ENCODE data around the gene MAP2K4. TPM values are rescaled to one million over a fixed set of nuclear protein-coding genes. Genes with fewer than 3 reads are reported as not detected.

MAP2K4 gene
- total RNA-seq, 1 donor from 2014 or later: 22.9 TPM

DNA sequence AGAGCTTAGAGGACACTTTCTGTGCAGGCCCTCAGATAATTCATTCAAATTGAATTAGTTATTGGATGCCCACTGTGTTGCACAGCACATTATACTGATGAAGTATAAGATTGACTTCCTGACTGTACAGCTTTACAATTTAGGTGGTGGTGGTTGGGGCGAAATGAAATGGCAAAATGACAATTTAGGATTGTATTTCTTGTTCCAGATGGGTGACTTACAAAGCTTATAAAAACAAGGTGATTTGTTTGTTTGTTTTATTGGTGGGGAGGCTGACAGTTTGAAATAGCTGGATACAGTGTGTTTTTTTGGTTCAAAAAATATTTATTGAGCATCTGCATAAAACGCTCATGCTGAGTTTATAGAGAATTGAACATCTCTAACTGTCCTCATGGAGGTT is 1.6 kb downstream of the MAP2K4 start:
- Mint-ChIP-seq H3K9me3 (ENCODE audit: unreplicated experiment) (no peaks in the 10 kb centered on the region), H3K27ac (ENCODE audit: unreplicated experiment) (no peak overlapping the region)

DNA sequence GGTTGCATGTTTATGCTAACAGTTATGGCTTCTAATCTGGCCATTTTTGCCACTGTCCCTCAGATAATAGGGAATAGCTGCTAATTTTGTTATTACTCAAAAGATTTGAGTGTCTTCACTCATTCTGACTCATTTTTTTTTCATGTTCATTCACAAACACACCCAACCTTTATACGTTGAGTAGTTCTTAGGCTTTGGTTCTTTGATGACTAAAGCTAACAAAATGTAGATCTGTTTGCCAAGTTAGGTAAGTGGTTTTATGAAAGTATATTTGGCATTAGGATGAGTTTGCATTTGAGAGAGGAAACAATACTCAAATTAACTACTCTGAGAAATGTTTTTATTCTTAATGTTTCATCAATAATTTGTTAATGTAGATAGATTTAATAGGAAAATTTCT is 3.6 kb downstream of the MAP2K4 start:
- Mint-ChIP-seq H3K36me3 (ENCODE audit: unreplicated experiment) (peaks cover 2% of the 10 kb centered on the region), H3K27me3 (ENCODE audit: unreplicated experiment) (peaks cover 2% of the 10 kb centered on the region), H3K9me3 (ENCODE audit: unreplicated experiment) (no peaks in the 10 kb centered on the region), H3K27ac (ENCODE audit: unreplicated experiment) (no peak overlapping the region), H3K4me3 (ENCODE audit: unreplicated experiment) (no peak overlapping the region), H3K4me1 (ENCODE audit: unreplicated experiment) (peaks cover 30% of the 10 kb centered on the region)
- TF ChIP-seq, protein P1, sequence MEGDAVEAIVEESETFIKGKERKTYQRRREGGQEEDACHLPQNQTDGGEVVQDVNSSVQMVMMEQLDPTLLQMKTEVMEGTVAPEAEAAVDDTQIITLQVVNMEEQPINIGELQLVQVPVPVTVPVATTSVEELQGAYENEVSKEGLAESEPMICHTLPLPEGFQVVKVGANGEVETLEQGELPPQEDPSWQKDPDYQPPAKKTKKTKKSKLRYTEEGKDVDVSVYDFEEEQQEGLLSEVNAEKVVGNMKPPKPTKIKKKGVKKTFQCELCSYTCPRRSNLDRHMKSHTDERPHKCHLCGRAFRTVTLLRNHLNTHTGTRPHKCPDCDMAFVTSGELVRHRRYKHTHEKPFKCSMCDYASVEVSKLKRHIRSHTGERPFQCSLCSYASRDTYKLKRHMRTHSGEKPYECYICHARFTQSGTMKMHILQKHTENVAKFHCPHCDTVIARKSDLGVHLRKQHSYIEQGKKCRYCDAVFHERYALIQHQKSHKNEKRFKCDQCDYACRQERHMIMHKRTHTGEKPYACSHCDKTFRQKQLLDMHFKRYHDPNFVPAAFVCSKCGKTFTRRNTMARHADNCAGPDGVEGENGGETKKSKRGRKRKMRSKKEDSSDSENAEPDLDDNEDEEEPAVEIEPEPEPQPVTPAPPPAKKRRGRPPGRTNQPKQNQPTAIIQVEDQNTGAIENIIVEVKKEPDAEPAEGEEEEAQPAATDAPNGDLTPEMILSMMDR (IDR thresholded peaks at IDR 0.05): no peak
- no peak for DNase-seq (ENCODE audit: extremely low spot score, unreplicated experiment)

More for the DNA sequence above, 1.6 kb downstream of the MAP2K4 start:
- no peak for DNase-seq (ENCODE audit: extremely low spot score, unreplicated experiment)
- peaks cover 29% of the 10 kb centered on the region for H3K4me1 Mint-ChIP-seq (ENCODE audit: unreplicated experiment)
- TF ChIP-seq, protein P1 (IDR thresholded peaks at IDR 0.05): no peak
- peaks cover 2% of the 10 kb centered on the region for H3K36me3 Mint-ChIP-seq (ENCODE audit: unreplicated experiment)
- H3K4me3 Mint-ChIP-seq (ENCODE audit: unreplicated experiment): peak overlapping the region; percentile 81
- H3K27me3 Mint-ChIP-seq (ENCODE audit: unreplicated experiment): peaks cover 2% of the 10 kb centered on the region

DNA sequence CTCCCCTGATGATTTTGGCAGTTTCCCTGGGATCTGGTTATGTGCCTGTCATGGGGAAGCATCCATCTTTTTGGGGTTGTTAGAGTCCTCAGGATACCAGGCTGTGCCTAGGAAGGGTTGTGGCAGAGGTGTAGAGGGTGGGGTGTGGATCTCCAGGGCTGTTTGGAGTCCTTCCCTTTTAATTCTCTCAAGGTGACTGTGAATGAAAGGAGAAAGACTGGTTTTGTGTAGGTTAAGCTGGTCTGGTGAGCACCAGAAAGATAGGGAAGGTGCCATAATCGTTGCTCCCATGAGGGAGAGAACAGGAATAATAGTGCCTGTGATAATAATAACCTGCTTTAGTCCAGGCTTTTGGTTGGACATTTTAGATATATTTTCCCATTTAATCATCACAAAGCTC is 7.0 kb downstream of the MAP2K4 start:
- Mint-ChIP-seq H3K27ac (ENCODE audit: unreplicated experiment) (no peak overlapping the region), H3K4me3 (ENCODE audit: unreplicated experiment) (no peak overlapping the region)

DNA sequence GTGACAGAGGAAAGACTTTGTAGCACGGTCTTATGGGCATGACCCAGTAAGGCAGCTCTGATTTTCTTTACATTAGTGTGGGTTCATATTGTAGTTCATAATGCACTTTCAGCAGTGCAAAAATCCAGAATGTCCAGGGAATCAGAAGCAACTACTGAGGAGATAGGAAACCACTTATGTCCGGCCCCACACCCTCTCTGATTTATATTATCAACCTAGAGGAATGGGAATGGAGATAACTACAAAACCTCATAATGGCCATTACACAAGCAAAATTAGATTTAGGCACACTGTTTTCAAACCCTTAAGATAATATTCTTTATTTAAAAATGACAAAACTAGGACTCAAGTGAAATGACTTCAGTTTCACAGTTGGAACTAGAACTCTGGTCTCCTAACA is 7.9 kb downstream of the MAP2K4 start:
- H3K27ac Mint-ChIP-seq (ENCODE audit: unreplicated experiment): no peak overlapping the region
- peaks cover 2% of the 10 kb centered on the region for H3K36me3 Mint-ChIP-seq (ENCODE audit: unreplicated experiment)
- no peak for DNase-seq (ENCODE audit: extremely low spot score, unreplicated experiment)
- peaks cover 16% of the 10 kb centered on the region for H3K4me1 Mint-ChIP-seq (ENCODE audit: unreplicated experiment)
- TF ChIP-seq, protein P1 (IDR thresholded peaks at IDR 0.05): no peak
- H3K27me3 Mint-ChIP-seq (ENCODE audit: unreplicated experiment): no peaks in the 10 kb centered on the region
- no peaks in the 10 kb centered on the region for H3K9me3 Mint-ChIP-seq (ENCODE audit: unreplicated experiment)
- no peak overlapping the region for H3K4me3 Mint-ChIP-seq (ENCODE audit: unreplicated experiment)

More for the DNA sequence above, 7.0 kb downstream of the MAP2K4 start:
- DNase-seq (ENCODE audit: extremely low spot score, unreplicated experiment): no peak
- Mint-ChIP-seq H3K9me3 (ENCODE audit: unreplicated experiment) (no peaks in the 10 kb centered on the region), H3K4me1 (ENCODE audit: unreplicated experiment) (peaks cover 20% of the 10 kb centered on the region), H3K27me3 (ENCODE audit: unreplicated experiment) (no peaks in the 10 kb centered on the region), H3K36me3 (ENCODE audit: unreplicated experiment) (peaks cover 2% of the 10 kb centered on the region)
- TF ChIP-seq, protein P1 (IDR thresholded peaks at IDR 0.05): no peak

DNA sequence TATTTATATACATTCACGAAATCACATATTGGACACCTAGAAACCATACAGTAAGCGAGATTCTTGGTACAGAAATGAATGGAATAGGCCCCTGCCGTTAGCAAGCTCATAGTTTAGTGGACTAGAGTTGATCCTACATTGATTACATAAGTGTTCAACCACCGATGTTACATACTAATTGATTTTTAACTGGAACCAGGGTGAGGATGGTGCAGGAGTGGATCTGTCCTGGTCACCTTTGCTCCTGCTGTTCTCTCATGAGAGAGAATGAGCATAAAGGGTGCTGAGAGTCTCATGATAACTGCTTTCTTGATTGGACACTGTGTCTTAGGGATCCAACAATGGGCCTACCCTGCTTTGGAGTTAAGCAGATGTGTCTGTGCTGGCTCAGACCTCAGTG is 13.9 kb downstream of the MAP2K4 start:
- Mint-ChIP-seq H3K4me1 (ENCODE audit: unreplicated experiment) (peaks cover 15% of the 10 kb centered on the region), H3K27ac (ENCODE audit: unreplicated experiment) (no peak overlapping the region), H3K9me3 (ENCODE audit: unreplicated experiment) (no peaks in the 10 kb centered on the region), H3K4me3 (ENCODE audit: unreplicated experiment) (no peak overlapping the region), H3K27me3 (ENCODE audit: unreplicated experiment) (no peaks in the 10 kb centered on the region), H3K36me3 (ENCODE audit: unreplicated experiment) (peaks cover 4% of the 10 kb centered on the region)
- TF ChIP-seq, protein P1 (IDR thresholded peaks at IDR 0.05): no peak
- DNase-seq (ENCODE audit: extremely low spot score, unreplicated experiment): no peak

Data from osteocyte (in vitro differentiated cells).